Hematopoietic multipotent progenitor cell treated with erythropoietin and hydrocortisone succinate and interleukin-3 and kit ligand, for 17 days (in vitro differentiated cells): Measurements from ENCODE around the gene APBB1IP.
"Not testable (repeated sequence)": the region's sequence is repeated elsewhere in the genome, so short reads cannot be mapped to it uniquely, and the experiment has no call there.

Source experiments
- DNase-seq: peaks from one replicate; pipeline ENCODE4 v3.0.0-alpha.2; 2015; ENCODE audit warnings: low spot score

Gene APBB1IP

GRCh38 chr10:26478061-26478460, 39.9 kb downstream of the APBB1IP start:
- no peak for DNase-seq

DNA sequence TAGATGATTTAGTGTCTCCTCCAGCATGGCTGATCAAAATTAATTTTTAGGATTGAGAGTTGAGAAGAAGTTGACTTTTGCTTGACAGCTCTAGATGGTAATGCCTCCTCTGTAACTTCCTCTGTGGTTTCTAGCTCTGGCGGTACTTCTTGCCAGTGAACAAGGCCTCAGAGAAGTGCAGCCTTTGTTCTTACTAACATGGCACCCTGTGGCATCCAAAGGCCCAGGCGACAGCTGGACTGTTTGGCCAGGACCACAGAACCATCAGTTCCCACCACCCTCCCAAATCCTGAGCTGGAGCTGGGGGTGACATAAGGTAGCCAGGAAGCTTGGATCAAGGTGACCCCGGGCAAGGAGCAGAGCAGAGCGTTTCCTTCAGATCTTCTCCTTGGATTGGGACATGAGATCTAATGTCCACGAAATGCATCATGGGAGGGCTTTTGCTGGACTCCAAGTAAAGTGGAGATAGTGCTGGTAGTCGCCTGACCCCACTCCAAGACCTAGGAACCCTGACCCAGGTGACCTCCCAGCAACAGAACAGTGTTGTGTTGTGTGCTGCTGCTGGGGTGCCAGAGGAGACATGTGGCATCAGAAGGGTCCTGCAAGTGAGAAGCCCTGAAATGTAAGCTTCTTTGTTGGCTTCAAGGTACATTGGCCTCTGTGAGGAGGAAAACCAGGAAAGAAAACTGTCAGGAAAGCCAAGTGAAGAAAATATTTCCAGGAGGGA, 41.8 kb downstream of the APBB1IP start:
- no peak for DNase-seq

DNA sequence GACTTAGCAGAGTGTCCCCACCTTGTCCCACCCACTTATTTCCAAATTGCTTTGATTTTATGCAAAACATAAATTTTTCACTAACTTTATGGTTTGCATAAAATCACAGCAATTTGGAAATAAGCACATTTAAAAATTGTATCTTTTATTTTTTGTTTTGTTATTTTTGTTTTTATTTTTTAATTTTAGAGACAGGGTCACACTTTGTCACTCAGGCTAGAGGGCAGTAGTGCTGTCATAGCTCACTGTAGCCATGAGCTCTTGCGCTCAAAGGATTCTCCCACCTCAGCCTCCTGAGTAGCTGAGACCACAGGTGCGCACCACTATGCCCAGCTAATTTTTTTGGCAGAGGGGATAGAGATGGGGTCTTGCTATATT, 43.2 kb downstream of the APBB1IP start:
- DNase-seq = no peak

DNA sequence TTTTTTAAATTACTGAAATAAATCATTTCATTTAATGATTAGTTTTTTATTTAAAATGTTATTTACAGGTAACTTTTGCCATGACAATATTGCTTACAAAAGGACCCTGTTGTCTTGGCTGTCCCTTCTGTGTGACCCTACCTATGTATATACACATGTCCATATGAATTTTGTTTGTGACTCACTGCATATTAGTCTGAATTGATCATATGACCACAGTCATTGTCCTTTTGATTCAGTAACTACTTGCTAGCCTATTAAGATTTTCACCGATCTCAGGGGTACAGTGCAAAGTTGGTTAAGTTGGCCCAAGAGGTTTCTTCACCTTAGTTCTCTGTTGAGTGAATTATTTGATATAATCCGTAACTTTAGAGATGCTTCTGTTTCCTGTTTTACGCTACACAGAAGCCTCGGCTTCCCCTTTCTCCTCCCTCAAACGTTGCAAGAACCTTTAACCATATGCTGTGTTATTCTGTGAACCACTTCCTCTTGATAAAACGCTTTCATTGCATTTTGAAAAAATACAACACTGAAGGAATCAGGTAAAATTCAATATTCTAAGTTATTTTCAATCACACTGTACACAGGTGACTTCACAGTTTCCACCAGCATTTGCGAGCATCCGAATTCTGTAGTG, 43.9 kb downstream of the APBB1IP start:
- no peak for DNase-seq

- DNase-seq = no peak
Observed at GRCh38 chr10:26483554-26483953, 45.4 kb downstream of the APBB1IP start.

DNA sequence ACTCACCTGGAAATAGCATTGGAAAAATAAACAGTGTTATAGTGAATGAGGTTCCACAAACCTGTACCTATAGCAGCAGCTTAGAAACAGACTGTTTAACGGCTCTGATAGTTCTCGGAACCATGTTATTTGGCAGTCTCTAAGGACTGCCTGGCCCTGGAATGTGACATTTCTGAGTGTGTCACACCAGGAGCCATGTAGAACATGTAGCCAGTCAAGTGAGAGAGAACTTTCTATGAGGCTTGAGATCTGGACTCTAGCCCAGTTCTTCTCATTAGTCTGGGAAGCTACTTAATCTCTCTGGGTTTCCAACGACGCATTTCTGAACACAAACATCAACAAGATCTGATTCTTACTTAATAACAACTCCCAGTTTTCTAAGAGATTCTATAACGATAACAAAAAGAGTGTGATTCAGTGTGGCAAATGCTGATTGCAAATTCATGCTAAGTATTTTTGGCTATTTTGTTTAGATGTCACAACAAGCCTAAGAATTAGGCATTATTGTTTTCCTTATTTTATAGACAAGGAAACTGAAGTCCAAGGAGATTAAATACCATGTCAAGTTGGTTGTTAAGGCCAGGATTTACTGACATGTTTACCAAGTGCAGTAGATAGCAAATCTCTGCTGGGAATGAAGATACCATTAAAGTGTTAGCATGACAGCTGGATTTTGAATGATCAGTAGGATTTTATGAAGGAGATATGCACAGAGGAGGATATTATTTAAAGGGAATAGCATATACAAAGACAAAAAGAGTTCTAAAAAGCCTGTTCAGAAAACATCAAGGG, 47.2 kb downstream of the APBB1IP start:
- no peak for DNase-seq

DNA sequence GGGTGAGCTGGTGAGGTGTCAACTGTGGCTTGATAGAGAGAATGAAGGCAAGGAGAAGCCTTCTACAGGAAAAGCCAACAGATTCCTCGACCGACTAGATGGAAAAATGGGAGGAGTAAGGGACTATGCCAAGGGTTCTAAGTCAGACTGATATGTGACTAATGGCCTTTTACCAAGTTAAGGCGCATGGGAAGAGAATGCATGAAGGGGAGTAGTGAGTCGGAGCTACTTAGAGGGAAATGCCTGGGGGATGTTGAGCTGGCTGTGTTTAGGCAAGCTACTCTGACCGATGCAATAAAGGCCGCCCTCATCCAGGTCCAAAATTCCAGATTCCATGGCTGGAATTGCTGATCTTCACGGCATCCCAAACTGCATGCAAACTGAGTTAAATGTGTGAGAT, 48.2 kb downstream of the APBB1IP start:
- no peak for DNase-seq

- DNase-seq = peak; percentile 30
Observed at GRCh38 chr10:26486990-26487850, 49.1 kb downstream of the APBB1IP start.

- no peak for DNase-seq
Observed at GRCh38 chr10:26488344-26488743, 50.2 kb downstream of the APBB1IP start.

GRCh38 chr10:26489081-26489480, 50.9 kb downstream of the APBB1IP start:
- no peak for DNase-seq

DNA sequence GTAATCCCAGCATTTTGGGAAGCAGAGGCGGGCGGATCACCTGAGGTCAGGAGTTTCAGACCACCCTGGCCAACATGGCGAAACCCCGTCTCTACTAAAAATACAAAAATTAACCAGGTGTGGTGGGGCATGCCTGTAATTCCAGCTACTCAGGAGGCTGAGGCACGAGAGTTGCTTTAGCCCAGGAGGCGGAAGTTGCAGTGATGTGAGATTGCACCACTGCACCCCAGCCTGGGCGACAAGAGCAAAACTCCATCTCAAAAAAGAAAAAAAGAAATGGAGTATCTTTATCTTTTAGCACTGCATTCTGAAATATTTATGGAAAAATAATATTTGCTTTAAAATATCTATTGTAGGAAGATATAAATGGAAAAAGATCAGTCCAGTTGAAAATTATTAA, 52.2 kb downstream of the APBB1IP start:
- not testable (repeated sequence) for DNase-seq

DNA sequence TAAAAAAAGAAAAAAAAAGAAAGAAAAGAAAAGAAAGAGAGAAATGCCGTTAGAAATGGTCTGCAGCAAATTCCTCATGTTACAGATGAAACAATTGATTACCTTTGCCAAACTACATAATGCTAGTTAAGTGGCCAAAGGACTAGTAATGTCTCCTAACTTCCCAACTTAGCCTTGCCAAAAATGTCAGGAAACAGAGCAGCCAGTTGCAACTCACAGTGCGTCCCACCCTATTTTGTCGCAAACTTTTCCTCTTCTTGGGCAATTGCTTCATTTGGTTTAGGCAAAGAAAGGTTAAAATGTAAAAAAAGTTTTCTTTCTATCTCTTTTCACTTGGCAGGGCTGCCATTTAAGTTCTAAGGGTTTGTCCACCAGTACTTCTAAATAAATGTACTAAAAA, 53.1 kb downstream of the APBB1IP start:
- no peak for DNase-seq

DNA sequence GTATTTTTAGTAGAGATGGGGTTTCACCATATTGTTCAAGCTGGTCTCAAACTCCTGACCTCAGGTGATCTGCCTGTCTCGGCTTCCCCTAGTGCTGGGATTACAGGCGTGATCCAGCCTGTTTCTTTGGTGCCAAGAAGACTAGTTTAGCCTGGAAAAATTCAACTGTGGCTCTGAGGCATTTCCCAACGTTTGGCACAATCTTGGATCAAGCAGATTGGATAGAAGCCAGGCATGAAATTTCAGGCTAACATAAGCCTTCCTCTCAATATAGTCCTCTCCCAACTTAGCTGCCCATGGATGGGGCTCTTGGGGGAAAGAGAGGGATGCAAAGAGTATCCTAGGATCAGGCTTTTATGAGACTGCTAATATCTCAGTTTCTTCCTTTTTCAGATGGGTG, 53.8 kb downstream of the APBB1IP start:
- no peak for DNase-seq

- not testable (repeated sequence) for DNase-seq
Observed at GRCh38 chr10:26492725-26493124, 54.6 kb downstream of the APBB1IP start.

- no peak for DNase-seq
Observed at GRCh38 chr10:26494018-26494417, 55.9 kb downstream of the APBB1IP start.

- no peak for DNase-seq
Observed at GRCh38 chr10:26499426-26499825, 61.3 kb downstream of the APBB1IP start.

DNA sequence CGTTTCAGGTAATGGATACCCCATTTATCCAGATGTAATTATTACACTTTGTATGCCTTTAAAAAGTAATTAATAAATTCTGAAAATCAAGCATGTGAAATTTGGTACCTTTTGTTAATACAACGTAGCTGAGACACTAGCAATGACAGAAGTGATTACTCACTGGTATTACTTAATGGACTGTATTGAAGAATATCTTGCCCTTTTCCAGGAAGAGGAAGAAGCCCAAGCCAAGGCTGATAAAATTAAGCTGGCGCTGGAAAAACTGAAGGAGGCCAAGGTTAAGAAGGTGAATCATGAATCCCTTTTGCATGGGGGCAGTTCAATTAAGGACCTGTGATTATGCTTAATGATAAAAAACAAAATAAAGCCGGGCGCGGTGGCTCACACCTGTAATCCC, 64.8 kb downstream of the APBB1IP start:
- DNase-seq = no peak

DNA sequence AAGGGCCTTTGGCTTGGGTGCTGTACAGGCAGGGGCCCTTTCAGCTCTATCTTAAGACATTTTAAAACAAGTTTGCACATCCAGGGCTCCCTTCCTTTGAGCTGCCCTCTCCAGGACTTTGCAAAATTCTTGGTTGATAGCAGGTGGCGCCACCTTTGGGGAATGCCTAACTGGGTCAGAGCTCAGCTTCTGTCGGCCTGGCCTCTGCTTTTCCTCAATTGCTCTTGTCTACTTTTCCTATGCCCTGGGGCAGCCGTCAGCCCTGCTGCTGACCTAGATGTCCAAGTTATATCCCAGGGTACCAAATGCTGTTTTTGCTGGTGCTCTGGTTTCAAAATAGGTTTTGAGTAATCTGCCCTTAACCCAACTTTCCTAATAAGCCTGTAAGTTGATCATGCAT, 65.8 kb downstream of the APBB1IP start:
- no peak for DNase-seq

DNA sequence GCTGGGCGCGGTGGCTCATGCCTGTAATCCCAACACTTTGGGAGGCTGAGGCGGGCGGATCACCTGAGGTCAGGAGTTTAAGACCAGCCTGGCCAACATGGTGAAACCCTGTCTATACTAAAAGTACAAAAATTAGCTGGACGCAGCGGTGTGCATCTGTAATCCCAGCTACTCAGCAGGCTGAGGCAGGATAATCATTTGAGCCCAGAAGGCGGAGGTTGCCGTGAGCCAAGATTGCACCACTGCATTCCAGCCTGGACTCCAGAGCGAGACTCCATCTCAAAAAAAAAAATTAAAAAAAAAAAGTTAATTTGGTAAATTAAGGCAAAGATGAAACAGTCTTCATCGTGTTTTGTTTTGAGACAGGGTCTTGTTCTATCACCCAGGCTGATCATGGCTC, 66.3 kb downstream of the APBB1IP start:
- not testable (repeated sequence) for DNase-seq

DNA sequence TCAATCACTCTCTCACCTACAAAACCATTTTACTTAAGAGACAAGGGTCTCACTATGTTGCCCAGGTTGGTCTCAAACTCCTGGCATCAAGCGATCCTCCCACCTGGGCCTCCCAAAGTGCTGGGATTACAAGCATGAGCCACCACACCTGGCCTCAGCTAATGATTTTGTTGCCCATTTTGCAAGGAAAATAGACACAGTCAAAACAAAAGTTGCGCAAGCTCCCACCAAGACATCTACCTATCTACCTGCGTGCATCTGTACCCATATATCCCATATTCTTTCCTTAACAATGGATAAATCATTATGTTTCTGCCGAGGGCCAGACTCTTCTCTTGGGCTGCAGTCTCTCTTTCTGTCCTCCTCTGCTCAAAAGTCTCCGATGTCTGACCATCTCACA, 67.3 kb downstream of the APBB1IP start:
- no peak for DNase-seq

GRCh38 chr10:26506736-26507135, 68.6 kb downstream of the APBB1IP start:
- DNase-seq = no peak

GRCh38 chr10:26507441-26507840, 69.3 kb downstream of the APBB1IP start:
- DNase-seq = no peak
